HG03060 (cell line): ENCODE measurements around the gene TLK2.
"Not testable (repeated sequence)": the region's sequence is repeated elsewhere in the genome, so short reads cannot be mapped to it uniquely, and the experiment has no call there.

Experiments used
- ATAC-seq: cut with Tn5 transposase; IDR thresholded peaks from one replicate; pipeline ENCODE4 v1.9.1; 2021; ENCODE audit warnings: low read depth, moderate number of reproducible peaks; ENCODE audit not compliant: unreplicated experiment

TLK2 gene

DNA sequence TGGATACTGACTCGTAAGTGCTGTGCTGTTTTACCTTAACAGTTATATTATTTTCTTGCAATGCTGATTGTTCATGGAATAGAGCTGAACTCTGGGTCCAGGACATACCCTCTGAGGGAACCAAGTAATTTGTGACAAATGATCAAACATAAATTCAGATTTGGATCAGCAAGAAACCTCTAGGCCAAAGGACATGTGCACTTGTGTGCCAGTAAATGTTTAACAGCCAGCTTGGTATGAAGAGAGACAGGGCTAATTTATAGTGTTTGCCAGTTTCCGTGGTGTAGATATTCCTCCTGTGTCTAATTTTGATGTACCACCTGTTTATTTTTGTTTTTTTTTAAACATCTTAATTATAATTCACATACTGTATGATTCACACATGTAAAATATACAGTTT, 118.0 kb downstream of the TLK2 start:
- no peak for ATAC-seq

DNA sequence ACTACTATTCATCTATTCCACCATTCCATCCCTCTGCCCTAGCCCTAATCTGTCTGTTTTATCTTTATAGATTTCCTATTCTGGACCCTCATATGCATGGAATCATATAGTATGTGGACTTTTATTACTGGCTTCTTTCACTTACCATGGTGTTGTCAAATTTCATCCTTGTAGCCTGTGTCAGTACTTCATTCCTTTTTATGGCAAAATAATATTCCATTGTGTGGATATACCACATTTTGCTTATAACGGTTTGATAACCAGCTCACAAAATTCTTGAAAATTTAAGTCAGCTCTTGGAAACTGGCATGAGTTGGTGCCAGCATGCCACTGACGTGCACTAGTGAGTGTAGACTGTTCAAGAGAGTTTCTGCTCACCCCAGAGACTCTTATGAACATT, 118.5 kb downstream of the TLK2 start:
- ATAC-seq: no peak

DNA sequence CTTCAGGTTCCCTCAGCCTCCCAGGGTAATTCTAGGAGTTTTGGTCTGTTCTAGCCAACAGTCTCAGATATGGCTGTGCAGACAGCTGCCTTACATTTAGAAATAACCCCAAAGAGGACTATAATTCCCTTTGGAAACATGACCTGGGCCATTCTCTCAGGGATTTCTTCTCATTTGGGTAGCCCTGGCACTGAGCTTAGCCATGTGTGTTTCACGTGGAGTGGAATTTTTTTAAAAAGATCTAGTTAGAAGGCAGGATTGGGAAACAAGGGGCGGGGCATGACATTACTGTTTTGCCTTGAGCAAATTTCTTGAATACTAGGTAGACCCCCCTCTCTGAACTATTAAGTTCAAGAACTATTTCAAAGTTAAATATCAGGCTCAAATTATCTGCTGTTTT, 119.3 kb downstream of the TLK2 start:
- no peak for ATAC-seq

DNA sequence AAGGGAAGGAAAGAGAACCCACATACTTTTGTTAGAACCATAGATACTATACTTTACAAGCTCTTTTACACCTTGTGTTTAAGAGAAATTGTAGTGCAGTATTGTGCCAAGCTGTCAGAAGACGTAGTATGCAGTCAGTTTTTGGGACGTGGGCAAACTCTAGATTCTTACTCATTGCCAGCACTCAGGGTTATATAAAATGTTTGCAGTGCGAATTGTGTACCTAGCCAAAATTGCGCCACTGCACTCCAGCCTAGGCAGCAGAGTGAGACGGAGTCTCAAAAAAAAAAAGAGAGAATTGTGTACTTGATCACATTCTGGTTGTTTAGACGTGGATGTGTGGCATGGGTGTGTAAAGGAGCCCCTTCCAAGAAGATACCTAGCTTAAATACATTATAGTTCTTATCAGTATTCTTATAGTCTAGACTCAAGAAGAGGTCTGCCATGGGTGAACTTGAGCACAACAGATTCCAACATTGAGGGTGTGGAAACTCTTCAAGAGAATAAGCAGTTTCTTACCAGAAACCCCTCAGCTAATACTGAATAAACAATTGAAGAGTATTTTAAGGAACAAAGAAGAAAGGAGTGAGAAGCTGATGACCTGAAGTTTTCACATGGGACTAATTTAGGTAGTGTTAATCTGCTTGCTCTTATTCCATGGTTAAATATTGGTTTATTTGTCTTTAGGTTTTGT, 121.5 kb downstream of the TLK2 start:
- no peak for ATAC-seq

DNA sequence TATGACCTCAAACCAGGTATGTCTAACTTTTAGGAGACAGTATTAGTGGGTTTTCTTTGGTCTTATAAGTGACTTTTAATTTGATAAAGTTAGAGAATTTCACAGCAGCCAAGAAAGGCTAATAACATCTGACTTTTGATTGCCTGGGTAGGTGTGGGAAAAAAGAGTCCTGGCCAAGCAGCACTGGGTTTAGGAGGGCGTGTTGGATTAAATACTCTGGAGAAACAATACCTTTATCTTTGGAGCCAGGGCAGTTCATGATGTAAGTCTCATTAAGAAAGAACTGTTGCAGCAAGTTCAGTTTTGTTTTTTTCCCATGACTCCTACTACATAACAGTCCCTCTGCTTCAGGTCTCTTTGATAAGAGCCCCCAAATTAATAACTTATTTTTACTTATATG, 122.2 kb downstream of the TLK2 start:
- no peak for ATAC-seq

DNA sequence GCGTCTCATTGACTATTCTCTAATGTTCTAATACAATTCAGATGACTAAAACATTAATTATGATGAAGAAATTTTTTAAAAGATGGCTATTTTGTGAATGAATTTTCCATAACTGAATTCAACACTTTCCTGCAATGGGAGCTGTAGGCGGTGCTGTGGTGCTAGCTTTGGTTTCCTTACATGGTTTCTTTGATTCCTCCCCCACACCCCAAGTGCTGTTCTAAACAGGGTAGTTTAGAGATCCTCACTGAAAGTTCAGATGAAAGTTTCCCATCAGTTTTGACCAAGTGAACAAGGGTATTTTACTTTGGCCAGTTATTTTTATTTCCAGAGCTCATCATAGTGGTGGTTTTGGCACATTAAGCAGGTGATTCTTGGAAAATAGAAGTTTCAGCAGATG, 122.8 kb downstream of the TLK2 start:
- ATAC-seq: no peak

DNA sequence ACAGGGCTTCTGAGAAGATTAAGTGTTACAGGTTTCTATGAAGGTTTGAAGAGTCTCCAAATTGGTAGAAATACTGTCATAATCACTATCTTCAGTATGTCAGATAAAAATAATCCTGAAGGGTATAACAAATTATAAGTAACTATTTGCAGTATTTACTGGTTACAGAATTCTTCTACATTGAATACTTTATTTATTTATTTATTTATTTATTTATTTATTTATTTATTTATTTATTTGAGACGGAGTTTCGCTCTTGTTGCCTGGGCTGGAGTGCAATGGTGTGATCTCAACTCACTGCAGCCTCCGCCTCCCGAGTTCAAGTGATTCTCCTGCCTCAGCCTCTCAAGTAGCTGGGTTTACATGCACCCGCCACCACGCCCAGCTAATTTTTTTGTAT, 125.2 kb downstream of the TLK2 start:
- ATAC-seq: not testable (repeated sequence)

DNA sequence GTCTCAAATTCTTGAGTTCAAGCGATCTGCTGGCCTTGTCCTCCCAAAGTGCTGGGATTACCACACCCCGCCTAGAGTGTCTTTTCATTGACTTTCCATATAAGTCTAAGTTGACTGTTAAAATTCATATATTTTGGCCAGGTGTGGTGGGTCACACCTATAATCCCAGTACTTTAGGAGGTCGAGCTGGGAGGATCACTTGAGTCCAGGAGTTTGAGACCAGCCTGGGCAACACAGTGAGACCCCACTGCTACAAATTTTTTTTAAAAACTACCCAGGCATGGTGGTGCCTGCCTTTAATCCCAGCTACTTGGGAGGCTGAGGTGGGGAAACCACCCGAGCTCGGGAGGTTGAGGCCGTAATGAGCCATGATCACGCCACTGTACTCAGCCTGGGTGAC, 127.0 kb downstream of the TLK2 start:
- ATAC-seq: no peak

DNA sequence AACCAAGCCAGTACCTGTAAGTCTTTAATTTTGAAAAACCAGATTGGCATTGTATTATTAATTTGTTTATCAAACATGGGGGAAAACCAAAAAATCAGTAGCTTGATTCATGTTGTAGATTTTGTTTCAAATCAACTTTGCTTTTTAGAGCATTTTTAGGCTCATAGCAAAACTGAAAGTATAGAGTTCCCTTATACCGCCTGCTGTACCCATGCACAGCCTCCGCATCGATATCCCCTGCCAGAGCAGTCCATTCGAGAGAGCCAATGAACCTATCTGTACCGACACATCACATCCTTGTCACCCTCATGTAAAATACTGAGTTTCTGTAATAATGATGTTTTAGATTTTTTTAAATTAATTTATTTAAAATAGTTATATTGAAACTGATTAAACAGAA, 132.7 kb downstream of the TLK2 start:
- ATAC-seq: no peak

DNA sequence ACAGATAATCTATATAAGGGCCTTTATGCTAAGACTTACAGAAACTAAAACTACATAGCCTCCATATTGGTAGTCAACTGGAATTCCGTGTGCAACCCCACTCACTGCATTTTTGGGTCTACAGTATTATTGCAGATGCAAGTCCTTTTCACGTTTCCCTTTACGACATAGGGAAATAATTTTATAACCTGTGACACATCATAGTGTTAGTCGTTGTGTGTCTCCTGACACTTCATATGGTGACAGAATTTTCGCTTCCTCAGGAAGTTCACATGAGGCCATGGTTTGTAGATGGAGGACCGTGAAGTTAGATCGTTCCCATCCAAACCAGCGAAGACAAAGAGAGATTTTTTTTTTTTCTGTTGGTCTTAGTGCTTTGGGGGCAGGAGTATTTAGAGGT, 133.1 kb downstream of the TLK2 start:
- ATAC-seq: no peak

DNA sequence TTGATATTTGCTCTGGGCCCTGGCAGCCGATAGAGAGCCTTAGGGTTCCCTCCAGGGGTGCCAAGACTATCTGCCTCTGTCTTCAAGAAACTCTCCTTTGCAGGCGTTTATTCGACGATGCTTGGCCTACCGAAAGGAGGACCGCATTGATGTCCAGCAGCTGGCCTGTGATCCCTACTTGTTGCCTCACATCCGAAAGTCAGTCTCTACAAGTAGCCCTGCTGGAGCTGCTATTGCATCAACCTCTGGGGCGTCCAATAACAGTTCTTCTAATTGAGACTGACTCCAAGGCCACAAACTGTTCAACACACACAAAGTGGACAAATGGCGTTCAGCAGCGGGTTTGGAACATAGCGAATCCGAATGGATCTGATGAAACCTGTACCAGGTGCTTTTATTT, 133.7 kb downstream of the TLK2 start:
- ATAC-seq: not testable (repeated sequence)

DNA sequence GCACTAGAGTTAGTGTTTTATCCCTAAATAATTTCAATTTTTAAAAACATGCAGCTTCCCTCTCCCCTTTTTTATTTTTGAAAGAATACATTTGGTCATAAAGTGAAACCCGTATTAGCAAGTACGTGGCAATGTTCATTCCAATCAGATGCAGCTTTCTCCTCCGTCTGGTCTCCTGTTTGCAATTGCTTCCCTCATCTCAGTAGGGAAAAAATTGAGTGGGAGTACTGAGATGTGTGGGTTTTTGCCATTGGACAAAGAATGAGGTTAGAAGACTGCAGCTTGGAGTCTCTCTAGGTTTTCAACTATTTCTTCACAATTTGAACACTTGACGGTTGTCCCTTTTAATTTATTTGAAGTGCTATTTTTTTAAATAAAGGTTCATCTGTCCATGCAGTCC, 134.5 kb downstream of the TLK2 start:
- not testable (repeated sequence) for ATAC-seq

DNA sequence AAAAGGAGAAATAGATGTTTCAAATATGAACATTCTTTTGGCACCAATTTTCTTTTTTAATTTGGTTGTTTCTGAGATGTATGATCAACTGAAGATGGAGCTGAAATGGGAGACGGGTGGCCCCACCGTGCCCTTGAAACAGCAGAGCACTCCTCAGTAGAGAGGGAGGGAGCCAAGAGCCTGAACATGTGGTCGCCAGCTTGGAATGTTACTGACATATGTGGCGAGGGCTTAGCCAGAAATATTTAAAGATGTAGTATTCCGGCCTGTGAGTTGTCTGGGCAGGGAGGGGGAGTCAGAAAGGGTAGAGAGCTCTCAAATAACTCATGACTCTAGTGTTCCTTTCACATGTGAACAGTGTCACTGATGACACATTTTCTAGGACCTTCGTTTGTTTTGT, 135.5 kb downstream of the TLK2 start:
- no peak for ATAC-seq

DNA sequence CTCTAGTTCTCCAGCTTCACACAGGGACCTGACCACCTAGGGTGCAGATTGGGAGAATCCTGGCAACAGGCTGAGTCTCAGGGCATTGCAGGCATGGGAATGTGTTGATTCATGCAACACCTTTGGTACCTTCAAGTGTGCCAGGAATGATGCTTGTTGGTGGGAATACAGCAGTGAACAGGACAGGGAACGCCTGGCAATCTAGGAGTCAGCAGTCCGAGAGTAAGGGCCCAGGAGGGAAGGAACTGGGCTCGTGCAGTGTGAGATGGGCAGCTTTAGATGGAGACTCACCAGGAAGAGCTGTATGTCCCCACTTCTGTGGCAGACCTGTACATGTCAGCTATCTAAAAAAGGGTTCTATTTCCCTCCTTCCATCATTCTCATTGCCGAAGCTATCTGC, 136.9 kb downstream of the TLK2 start:
- no peak for ATAC-seq

DNA sequence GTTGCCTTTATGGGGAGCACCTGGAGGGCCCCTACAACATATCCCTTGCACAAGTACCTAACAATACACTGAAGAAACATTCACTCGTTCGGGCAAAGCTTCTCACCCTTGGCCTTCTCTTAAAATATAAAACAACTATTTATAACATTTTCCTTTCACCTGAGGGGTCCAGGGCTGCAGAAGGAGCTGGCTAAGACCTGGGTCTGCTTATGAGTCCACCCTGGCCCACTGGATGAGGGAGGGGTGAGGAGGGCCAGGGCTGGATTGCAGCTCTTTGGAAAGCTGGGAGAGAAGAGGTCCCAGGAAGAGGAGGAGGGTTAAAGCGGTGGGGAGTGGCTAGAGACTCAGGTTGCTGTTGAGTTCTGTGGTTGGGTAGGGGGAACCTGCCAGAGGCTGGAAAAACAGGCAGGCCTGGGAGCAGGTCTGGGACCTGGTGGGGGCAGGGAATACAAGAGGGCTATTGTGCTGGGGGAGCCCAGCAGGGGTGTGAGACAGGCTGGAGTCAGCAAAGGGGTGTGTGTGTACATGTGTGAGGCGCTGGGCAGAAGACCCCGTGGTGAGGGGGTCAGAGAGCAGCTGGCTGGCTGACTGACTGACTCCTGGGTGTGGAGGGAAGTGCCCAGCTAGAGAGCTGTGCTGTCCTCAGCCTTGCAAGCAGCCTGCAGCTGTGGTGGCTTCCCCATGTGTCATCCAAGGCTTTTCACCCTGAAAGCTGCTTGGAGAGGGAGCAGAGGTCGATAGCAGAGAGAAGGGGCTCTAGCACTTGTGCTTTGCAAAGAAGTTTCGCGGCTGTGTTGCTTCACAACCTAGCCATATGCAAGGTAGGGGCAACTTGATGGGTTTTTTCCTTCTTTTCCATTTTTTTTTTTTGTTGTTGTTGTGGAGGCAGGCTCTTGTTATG, 138.6 kb downstream of the TLK2 start:
- no peak for ATAC-seq

DNA sequence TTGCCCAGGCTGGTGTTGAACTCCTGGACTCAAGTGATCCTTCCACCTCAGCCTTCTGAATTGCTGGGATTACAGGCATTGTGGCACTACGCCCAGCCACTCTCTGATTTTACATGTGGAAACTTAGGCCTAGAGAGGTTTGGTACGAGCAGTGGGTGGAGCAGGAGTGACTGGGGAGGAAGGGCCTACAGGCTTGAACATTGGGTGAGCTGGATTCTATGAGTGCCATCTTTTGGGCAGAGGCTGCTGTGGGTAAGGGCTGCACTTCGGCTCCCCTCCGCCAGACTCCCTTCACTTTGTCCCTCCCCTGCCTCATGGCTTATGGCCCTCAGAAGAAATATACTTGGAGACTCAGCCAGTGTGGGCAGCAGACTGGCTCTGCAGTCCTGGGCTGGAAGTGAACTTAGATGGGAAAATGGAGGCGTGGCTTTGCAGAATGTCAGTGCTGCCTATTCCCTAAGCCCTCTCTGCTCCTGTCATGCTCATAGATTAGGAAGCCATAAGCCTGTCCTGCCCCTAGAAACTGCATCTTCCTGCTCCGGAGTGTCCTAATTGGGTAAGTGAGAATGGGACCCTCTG, 139.4 kb downstream of the TLK2 start:
- ATAC-seq: no peak

DNA sequence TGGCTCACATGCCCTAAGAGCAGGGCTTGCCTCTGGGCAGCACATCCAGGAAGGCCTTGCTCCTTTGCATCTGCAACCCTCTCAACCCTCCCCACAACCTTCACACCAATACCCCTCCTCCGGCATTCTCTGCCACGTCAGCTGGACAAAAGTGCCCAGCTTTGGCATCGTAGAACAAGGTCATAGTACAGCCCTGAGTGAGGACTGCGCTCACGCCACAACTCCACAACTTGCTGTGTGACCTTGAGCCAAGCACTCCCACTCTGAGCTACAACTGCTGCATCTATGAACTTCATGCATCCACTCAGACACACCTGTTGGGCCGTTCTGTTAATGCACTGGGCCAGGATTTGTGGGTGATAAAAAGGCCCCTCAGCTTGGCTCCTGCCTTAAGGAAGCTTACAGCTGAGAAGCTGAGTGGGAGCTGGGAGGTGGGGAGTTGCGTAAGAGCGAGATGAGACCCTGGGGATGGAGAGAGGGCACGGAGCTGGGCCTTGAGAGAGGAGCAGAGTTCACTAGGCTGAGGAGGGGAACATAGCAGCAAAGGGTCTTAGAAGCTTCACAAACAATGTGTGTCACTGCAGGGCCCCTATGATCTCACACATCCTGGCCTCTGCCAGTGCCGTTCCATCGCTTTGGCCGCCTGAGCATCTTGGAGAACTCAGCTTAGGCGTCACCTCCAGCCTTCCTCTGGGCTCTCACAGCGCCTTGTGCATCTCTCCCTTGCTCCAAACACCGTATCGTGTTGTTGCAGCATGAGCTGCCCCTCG, 140.2 kb downstream of the TLK2 start:
- no peak for ATAC-seq

DNA sequence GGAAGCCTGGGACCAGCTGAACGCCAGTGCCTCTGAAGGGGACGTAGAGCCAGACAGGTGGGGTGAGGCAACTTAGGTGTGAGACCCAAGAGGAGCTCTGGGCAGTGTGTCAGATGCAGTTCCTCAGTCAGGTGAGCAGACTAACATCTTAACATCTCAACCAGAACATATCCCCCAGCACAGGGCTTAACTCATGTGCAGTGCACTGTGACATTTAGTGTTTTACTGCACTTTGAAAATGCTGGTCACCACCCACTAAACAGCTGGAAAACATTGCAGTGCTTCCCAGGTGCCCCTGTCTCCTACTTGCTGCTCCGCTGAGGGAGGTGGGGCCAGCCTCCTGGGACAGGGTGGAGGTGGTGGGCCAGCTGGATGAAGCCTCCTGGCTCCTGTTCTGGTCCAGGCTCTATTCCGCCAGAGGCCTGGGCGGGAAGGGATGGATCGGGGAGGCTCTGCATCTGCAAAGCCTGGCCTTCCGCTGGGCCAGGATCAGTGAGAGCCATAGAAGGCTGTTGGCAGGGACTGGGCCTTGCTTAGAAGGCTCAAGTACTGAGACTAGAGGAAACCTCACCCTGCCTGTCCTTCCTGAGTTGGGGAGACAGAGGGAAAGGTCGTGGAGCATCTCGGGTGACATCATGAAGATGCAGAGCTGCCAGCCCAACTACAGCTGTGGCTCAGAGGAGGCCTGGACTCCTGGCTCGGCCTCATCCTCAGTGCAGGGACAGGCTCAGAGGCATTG, 141.0 kb downstream of the TLK2 start:
- ATAC-seq: no peak

DNA sequence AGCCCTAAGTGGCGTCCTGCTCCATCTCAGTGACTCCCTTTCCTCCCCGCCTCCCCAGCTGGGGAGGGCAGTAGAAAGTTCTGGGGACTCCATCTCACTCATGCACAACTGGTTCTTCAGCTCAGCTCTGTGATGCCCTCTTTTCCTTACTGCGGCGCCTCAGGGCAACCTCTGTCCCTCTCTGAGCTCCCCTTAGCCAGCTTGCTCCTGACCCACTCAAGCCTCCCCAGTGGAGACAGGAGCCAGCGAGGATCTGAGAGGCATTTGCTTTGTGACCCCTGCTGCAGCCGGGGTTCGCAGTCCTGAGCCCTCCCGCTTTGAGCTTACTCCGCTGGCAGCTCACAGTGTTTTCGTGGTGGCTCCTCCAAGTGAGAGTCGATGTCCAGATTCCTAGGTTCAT, 142.6 kb downstream of the TLK2 start:
- ATAC-seq: no peak

DNA sequence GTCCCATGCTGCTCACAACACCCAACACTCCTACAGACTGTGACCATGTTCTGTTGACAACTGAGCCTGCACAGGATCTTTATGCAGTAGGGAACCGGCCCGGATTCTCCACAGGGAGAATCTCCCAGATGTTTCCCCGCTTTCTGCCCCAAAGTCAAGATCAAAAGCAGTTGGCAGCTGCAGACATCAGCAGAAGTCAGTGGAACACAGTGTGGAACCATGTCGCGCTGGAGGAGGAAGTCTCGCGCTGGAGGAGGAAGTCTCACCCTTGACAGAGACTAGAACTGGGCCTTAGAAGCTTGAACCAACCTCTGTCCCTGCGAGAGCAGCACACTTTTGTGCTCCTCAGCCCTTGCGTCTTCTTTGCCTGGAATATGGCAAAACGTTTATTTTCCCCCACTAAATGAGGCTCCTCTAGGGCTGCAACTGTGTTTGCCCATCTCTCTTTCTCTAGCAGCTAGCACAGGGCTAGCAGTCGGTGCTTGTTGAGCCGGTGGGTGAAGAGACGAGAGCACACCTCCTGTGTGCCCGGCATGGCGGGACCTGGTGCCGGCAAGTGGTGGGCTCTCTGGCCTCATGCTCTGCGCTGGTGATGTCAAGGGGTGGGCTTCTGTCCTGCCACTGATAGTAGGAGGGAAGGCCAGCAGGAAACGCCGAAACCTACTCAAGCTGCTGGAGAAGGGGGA, 146.7 kb downstream of the TLK2 start:
- no peak for ATAC-seq
